Activated CD8-positive, alpha-beta memory T cell treated with anti-CD3 and anti-CD28 coated beads, Interleukin-2, amount 50 U/mL, for 24 hours (primary cell): ENCODE results near the gene PLEKHG5.
"Not testable (repeated sequence)": the region's sequence is repeated elsewhere in the genome, so short reads cannot be mapped to it uniquely, and the experiment has no call there.

Experiments used
- DNase-seq: peaks from one replicate; pipeline ENCODE4 v3.0.0-alpha.2; 2020; ENCODE audit errors: extremely low read depth

PLEKHG5 gene

DNA sequence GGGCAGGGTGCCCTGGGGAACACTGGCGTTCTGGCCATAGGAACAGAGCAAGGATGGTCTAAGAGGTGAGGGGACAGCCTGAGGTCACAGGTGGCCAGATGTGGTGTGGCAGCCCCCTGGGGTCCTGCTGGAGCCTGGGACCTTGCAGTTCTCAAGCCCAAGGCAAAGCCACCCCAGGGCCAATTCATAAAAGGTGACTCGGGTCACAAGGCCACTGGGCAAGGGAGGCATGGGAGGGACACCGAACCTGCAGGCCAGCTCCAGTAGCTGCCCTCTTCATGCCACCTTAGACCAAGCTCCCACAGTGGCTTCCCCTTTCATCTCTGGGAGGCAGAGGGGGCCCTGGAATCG lies 44.8 kb downstream of the PLEKHG5 start:
- no peak for DNase-seq

DNA sequence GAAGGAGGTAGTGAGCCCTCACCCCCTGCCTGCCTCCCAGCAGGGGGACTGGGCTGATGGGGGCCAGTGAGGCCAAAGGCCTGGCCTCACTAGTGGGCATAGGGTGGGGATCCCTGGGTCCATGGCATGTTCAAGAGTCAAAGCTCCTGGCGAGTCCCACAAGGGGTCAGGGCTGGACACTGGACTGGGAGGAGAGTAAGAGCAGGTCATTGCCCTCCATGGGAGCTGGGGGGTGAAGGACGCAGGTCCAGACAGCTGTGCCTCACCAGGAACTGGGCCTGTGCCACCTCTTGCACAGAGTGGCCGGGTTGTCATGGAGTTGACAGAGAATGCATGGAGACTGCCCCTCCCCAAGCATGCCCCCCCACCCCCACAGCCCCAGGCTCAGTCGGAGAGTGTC lies 45.5 kb downstream of the PLEKHG5 start:
- not testable (repeated sequence) for DNase-seq

GRCh38 chr1:6445062-6445763 lies 46.3 kb downstream of the PLEKHG5 start:
- no peak for DNase-seq

DNA sequence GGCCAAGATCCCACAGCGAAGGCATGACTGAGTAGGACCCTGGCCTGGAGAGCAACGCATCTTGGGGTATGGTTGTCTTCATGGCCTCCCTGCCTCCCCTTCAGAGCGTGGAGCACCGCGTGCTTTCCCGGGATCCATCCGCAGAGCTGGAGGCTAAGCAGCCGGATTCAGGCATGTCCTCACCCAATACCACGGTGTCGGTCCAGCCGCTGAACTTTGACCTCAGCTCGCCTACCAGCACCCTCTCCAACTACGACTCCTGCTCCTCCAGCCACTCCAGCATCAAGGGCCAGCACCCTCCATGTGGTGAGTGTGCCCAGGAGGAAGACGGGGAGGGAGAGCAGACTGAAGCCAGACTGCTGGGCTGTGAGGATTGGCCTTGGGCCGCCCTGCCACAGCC lies 47.1 kb downstream of the PLEKHG5 start:
- no peak for DNase-seq

GRCh38 chr1:6443339-6444115 lies 47.9 kb downstream of the PLEKHG5 start:
- DNase-seq: no peak

DNA sequence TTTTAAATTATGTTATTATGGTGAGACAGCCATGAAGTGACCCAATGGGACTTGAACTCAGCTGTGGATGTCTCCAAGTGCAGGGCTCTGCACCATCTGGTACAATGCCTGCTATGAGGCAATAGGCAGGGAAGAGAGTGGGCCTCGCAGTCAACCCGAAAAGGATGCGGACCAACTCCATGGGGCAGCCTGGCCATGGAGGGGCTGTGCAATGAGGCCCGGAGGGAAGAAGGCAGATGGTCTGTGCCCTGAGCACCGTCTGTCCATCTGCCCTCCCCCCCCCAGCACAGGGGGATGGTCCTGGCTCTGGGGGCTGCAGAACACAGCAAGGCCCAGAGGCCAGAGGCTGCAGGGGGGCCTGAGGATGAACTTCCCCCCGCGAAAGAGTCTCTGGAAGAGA lies 49.9 kb downstream of the PLEKHG5 start:
- DNase-seq: no peak

DNA sequence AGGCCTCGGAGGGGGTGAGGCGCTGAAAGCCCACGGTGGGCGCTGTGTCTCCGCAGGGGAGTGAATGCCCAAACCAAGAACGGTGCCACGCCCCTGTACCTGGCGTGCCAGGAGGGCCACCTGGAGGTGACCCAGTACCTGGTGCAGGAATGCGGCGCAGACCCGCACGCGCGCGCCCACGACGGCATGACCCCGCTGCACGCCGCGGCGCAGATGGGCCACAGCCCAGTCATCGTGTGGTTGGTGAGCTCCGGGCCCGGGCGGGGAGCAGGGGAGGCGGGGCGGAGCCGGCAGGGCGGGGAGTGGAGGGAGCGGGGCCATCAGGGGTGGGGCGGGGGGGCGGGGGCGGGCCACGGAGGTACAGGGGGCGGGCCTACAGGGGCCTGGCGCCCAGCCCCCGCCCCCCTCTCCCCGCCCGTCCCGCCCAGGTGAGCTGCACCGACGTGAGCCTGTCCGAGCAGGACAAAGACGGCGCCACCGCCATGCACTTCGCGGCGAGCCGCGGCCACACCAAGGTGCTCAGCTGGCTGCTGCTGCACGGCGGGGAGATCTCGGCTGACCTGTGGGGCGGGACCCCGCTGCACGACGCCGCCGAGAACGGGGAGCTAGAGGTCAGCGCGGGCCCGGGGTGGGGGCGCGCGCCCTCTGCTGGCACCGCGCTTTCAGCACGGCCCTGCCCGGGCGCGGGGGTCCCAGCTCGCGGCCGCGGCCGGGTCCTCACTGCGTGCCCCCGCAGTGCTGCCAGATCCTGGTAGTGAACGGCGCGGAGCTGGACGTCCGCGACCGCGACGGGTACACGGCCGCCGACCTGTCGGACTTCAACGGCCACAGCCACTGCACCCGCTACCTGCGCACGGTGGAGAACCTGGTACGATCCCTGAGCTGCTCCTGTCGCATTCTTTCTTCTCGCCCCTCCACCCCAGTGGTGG lies 51.0 kb downstream of the PLEKHG5 start:
- DNase-seq: peak; percentile 30

- no peak for DNase-seq
These were observed 53.4 kb downstream of the PLEKHG5 start for GRCh38 chr1:6438047-6438525.

GRCh38 chr1:6437012-6437700 lies 54.3 kb downstream of the PLEKHG5 start:
- not testable (repeated sequence) for DNase-seq

- DNase-seq: not testable (repeated sequence)
These were observed 55.2 kb downstream of the PLEKHG5 start for GRCh38 chr1:6436277-6436676.

GRCh38 chr1:6435547-6435946 lies 55.9 kb downstream of the PLEKHG5 start:
- no peak for DNase-seq

- DNase-seq: no peak
These were observed 56.3 kb downstream of the PLEKHG5 start for GRCh38 chr1:6435129-6435528.

DNA sequence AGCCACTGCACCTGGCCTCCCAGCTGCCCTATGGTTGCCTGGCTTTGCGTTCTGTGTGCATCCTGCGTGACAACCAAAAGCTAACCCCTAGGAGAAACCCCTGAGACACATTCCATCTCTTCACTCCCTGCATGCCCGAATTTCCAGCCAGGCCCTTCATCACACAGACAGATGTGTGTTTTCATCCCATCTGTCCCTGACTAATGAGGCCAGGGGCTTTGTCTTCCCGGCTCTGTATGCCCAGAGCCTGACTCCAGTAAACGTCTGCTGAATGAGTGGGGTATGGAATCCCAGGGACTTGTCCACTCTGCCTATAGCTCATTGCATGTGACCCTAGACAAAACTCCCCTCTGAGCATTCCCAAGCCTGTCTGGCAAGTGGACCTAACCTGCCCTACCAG lies 57.3 kb downstream of the PLEKHG5 start:
- no peak for DNase-seq

- DNase-seq: not testable (repeated sequence)
These were observed 59.6 kb downstream of the PLEKHG5 start for GRCh38 chr1:6431645-6432579.

DNA sequence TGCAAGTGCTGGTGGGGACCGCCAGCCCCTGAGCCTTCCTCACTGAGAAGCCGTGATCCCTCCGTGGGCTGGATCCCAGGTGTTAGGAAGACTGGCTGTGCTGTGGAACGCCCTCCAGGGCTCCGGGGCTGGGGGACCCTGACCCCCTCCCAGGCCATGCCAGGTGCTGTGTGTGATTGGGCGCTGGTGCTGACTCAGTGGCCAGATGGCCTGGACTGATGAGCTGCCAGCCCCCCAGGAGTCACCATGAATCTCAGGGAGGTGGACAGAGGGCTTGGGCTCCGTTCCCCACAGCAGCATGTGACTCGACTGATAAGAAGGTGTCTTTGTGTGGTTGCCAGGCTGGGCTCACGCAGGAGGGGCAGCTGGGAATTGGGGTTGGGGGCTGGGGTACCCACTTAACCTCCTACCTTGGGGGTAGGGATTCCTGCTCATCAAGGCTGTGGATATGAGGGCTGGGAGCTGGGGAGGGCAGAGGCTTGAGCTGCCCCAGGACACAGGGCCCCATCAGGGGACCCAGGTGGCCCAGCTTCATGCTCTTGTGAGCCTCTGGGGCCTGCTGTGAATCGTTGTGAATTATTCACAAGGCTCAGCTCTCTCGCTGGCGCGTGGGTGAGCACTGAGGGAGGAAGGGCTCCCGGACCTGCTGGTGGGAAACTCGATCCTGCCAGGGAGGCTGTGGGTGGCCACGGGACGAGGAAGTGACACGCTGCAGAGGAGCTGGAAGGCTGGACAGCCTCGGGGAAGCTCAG lies 61.6 kb downstream of the PLEKHG5 start:
- DNase-seq: not testable (repeated sequence)

GRCh38 chr1:6428453-6428852 lies 63.0 kb downstream of the PLEKHG5 start:
- DNase-seq: not testable (repeated sequence)

- DNase-seq: no peak
These were observed 63.8 kb downstream of the PLEKHG5 start for GRCh38 chr1:6427441-6428390.

DNA sequence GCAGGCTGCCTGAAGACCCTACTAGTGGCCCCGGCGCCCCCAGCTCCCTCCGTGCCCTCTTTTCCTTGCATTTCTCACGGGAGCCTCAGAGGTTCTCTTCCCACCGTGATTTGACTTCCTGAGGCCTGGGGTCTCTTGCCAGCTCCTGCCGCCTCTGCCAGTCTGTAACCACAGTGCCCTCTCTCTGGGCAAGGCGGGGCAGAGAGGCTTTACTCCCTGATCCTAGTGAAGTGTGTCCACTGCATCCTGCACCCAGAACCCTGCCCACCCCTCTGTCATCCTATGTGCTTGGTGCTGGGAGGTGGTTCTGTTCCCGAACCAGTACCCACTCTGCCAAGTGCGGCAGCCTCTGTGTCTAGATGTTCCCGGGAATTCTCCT lies 64.5 kb downstream of the PLEKHG5 start:
- no peak for DNase-seq
